Brain microvascular endothelial cell (primary cell): ENCODE results near the gene REPS2.

Experiments
- DNase-seq: peaks from one replicate; pipeline ENCODE4 v3.0.0-alpha.2; 2020
- H3K27ac ChIP-seq: fragments of 250-450 bp; sonication (Bioruptor Pico); 2 replicates; pipeline ENCODE4 v1.5.1; 2020; ENCODE audit warnings: mild to moderate bottlenecking, moderate library complexity
- H3K27me3 ChIP-seq: fragments of 250-450 bp; sonication (Bioruptor Pico); replicated peaks from 2 replicates; pipeline ENCODE4 v1.5.1; 2020; ENCODE audit warnings: mild to moderate bottlenecking
- H3K36me3 ChIP-seq: fragments of 250-450 bp; sonication (Bioruptor Pico); replicated peaks from 2 replicates; pipeline ENCODE4 v1.5.1; 2020; ENCODE audit warnings: mild to moderate bottlenecking
- H3K4me3 ChIP-seq: 2 replicates; pipeline ENCODE4 v1.5.1; 2011; ENCODE audit warnings: low read depth, mild to moderate bottlenecking, control low read depth, low read length, moderate library complexity
- CTCF ChIP-seq: IDR thresholded peaks from 2 replicates; pipeline ENCODE4 v1.5.1; 2011; ENCODE audit warnings: low read depth, mild to moderate bottlenecking, moderate library complexity, low read length, control low read depth, inconsistent platforms; ENCODE audit errors: missing control alignments
- in situ Hi-C: cut with HindIII; loops from 2 replicates; pipeline ENCODE4 v1.10.0; 2017; ENCODE audit warnings: low sequenced_read_pairs, low pct_ligation_motif_present

The REPS2 gene

GRCh38 chrX:16916561-16916960 lies 29.9 kb upstream of the REPS2 start:
- DNase-seq = no peak
- Histone ChIP-seq H3K36me3 (no peaks in the 10 kb centered on the region), H3K27ac (no peak overlapping the region), H3K4me3 (no peak overlapping the region), H3K27me3 (no peaks in the 10 kb centered on the region)
- in situ Hi-C loops = no loop called here
- TF ChIP-seq CTCF = no peak

- no peak for TF ChIP-seq CTCF
- no peak for DNase-seq
- no peaks in the 10 kb centered on the region for H3K36me3 ChIP-seq
- in situ Hi-C loops = no loop called here
- H3K27me3 ChIP-seq = no peaks in the 10 kb centered on the region
- H3K4me3 ChIP-seq = no peak overlapping the region
- H3K27ac ChIP-seq = no peak overlapping the region
Measured at GRCh38 chrX:16917120-16917519, 29.3 kb upstream of the REPS2 start.

GRCh38 chrX:16918979-16919378 lies 27.5 kb upstream of the REPS2 start:
- Histone ChIP-seq H3K36me3 (no peaks in the 10 kb centered on the region), H3K27ac (no peak overlapping the region), H3K4me3 (no peak overlapping the region), H3K27me3 (no peaks in the 10 kb centered on the region)
- in situ Hi-C loops = no loop called here
- no peak for TF ChIP-seq CTCF
- no peak for DNase-seq

GRCh38 chrX:16920075-16920474 lies 26.4 kb upstream of the REPS2 start:
- in situ Hi-C loops = no loop called here
- Histone ChIP-seq H3K27me3 (no peaks in the 10 kb centered on the region), H3K36me3 (no peaks in the 10 kb centered on the region), H3K27ac (no peak overlapping the region), H3K4me3 (no peak overlapping the region)
- no peak for DNase-seq
- no peak for TF ChIP-seq CTCF

- Histone ChIP-seq H3K36me3 (no peaks in the 10 kb centered on the region), H3K4me3 (no peak overlapping the region), H3K27ac (no peak overlapping the region), H3K27me3 (no peaks in the 10 kb centered on the region)
- in situ Hi-C loops = no loop called here
- no peak for DNase-seq
- no peak for TF ChIP-seq CTCF
Measured at GRCh38 chrX:16923157-16923556, 23.3 kb upstream of the REPS2 start.

- H3K4me3 ChIP-seq = no peak overlapping the region
- H3K27me3 ChIP-seq = no peaks in the 10 kb centered on the region
- in situ Hi-C loops = no loop called here
- no peak for DNase-seq
- H3K36me3 ChIP-seq = no peaks in the 10 kb centered on the region
- no peak overlapping the region for H3K27ac ChIP-seq
- TF ChIP-seq CTCF = no peak
Measured at GRCh38 chrX:16924631-16925480, 21.6 kb upstream of the REPS2 start.
